Measurements from ENCODE around the gene CHCT1. TPM values are rescaled to one million over a fixed set of nuclear protein-coding genes. Genes with fewer than 3 reads are reported as not detected.
"Not testable (repeated sequence)": the region's sequence is repeated elsewhere in the genome, so short reads cannot be mapped to it uniquely, and the experiment has no call there.

CHCT1 gene
- total and polyA plus RNA-seq, 2 donors from 2014 or later: not detected

- no peak for TF ChIP-seq CTCF (IDR thresholded peaks at IDR 0.05; ENCODE audit: borderline replicate concordance, extremely low read depth, insufficient read depth)
- H3K9ac ChIP-seq (ENCODE audit: low read length in 3 of 3): no peak overlapping the region
- H3K27me3 ChIP-seq (ENCODE audit: control insufficient read depth, insufficient read depth, low read length): no peaks in the 10 kb centered on the region
- H3K27ac ChIP-seq (ENCODE audit: low read depth in 2 of 2, low read length in 2 of 2): no peak overlapping the region
- FAIRE-seq: no peak
- peak in 1 of 5 donors; percentile 2 for DNase-seq
- no peaks in the 10 kb centered on the region for H3K9me3 ChIP-seq (ENCODE audit: control insufficient read depth in 2 of 3, insufficient read depth in 1 of 3, low read length in 3 of 3)
- H3K36me3 ChIP-seq (ENCODE audit: control insufficient read depth in 2 of 3, insufficient read depth in 3 of 3, low read length in 3 of 3): no peaks in the 10 kb centered on the region
- no peak overlapping the region for H3K4me3 ChIP-seq (ENCODE audit: low read length in 3 of 3)
- intact Hi-C loops (cut with DNase I): no loop called here
- H3K4me1 ChIP-seq (ENCODE audit: control insufficient read depth in 2 of 3, insufficient read depth in 2 of 3, low read depth in 1 of 3, low read length in 3 of 3): no peaks in the 10 kb centered on the region
These were observed 7.1 kb upstream of the CHCT1 start for GRCh38 chr17:60415146-60415545.

GRCh38 chr17:60416368-60416925 is 5.8 kb upstream of the CHCT1 start:
- no peak for TF ChIP-seq CTCF (IDR thresholded peaks at IDR 0.05; ENCODE audit: borderline replicate concordance, extremely low read depth, insufficient read depth)
- Histone ChIP-seq H3K36me3 (ENCODE audit: control insufficient read depth in 2 of 3, insufficient read depth in 3 of 3, low read length in 3 of 3) (no peaks in the 10 kb centered on the region), H3K9me3 (ENCODE audit: control insufficient read depth in 2 of 3, insufficient read depth in 1 of 3, low read length in 3 of 3) (no peaks in the 10 kb centered on the region), H3K4me3 (ENCODE audit: low read length in 3 of 3) (no peak overlapping the region), H3K27me3 (ENCODE audit: control insufficient read depth, insufficient read depth, low read length) (no peaks in the 10 kb centered on the region), H3K9ac (ENCODE audit: low read length in 3 of 3) (no peak overlapping the region), H3K27ac (ENCODE audit: low read depth in 2 of 2, low read length in 2 of 2) (no peak overlapping the region), H3K4me1 (ENCODE audit: control insufficient read depth in 2 of 3, insufficient read depth in 2 of 3, low read depth in 1 of 3, low read length in 3 of 3) (peaks cover 0 to 3% (median 0%) of the 10 kb centered on the region in 3 donors)
- DNase-seq (no peak), FAIRE-seq (no peak)
- intact Hi-C loops (cut with DNase I): no loop called here

GRCh38 chr17:60419003-60419402 is 3.3 kb upstream of the CHCT1 start:
- FAIRE-seq; intact Hi-C loops (cut with DNase I): not testable (repeated sequence)

GRCh38 chr17:60419875-60420274 is 2.4 kb upstream of the CHCT1 start:
- H3K9me3 ChIP-seq (ENCODE audit: control insufficient read depth in 2 of 3, insufficient read depth in 1 of 3, low read length in 3 of 3); H3K4me1 ChIP-seq (ENCODE audit: control insufficient read depth in 2 of 3, insufficient read depth in 2 of 3, low read depth in 1 of 3, low read length in 3 of 3); DNase-seq; FAIRE-seq; H3K4me3 ChIP-seq (ENCODE audit: low read length in 3 of 3); H3K36me3 ChIP-seq (ENCODE audit: control insufficient read depth in 2 of 3, insufficient read depth in 3 of 3, low read length in 3 of 3); H3K9ac ChIP-seq (ENCODE audit: low read length in 3 of 3); H3K27me3 ChIP-seq (ENCODE audit: control insufficient read depth, insufficient read depth, low read length); intact Hi-C loops (cut with DNase I); H3K27ac ChIP-seq (ENCODE audit: low read depth in 2 of 2, low read length in 2 of 2): not testable (repeated sequence)

More at GRCh38 chr17:60419003-60419402, 3.3 kb upstream of the CHCT1 start:
- not testable (repeated sequence) for H3K27me3 ChIP-seq (ENCODE audit: control insufficient read depth, insufficient read depth, low read length); H3K9ac ChIP-seq (ENCODE audit: low read length in 3 of 3); H3K9me3 ChIP-seq (ENCODE audit: control insufficient read depth in 2 of 3, insufficient read depth in 1 of 3, low read length in 3 of 3); H3K36me3 ChIP-seq (ENCODE audit: control insufficient read depth in 2 of 3, insufficient read depth in 3 of 3, low read length in 3 of 3); H3K4me3 ChIP-seq (ENCODE audit: low read length in 3 of 3); DNase-seq; H3K4me1 ChIP-seq (ENCODE audit: control insufficient read depth in 2 of 3, insufficient read depth in 2 of 3, low read depth in 1 of 3, low read length in 3 of 3); H3K27ac ChIP-seq (ENCODE audit: low read depth in 2 of 2, low read length in 2 of 2)

Measured in kidney (tissue), 14 donors.